WTC11 (cell line): Measurements from ENCODE around the gene OCA2. TPM values are rescaled to one million over a fixed set of nuclear protein-coding genes. Genes with fewer than 3 reads are reported as not detected.

Experiments
- ATAC-seq: fragments of 200-7000 bp; cut with Tn5 transposase; 2 replicates; pipeline ENCODE4 v1.10.0; 2021; ENCODE audit warnings: mild to moderate bottlenecking, moderate library complexity
- CTCF ChIA-PET: fragments of 300-600 bp; sonication (Branson Sonifier 250); formaldehyde crosslinking; loops from one replicate; lab custom pipeline; 2021; ENCODE audit warnings: antibody characterized with exemption; lab: Charles Lee
- POLR2A ChIA-PET: fragments of 350-600 bp; sonication (Branson Sonifier 250); formaldehyde crosslinking; loops from one replicate; lab custom pipeline; 2021; ENCODE audit warnings: antibody characterized with exemption; lab: Charles Lee
- DNase-seq: peaks from one replicate; pipeline ENCODE4 v3.0.0; 2021; ENCODE audit warnings: low spot score
- H3K27ac Mint-ChIP-seq: 2 replicates; pipeline ENCODE4 v1.8.0; 2021; ENCODE audit warnings: mixed read lengths
- H3K27me3 Mint-ChIP-seq: 2 replicates; pipeline ENCODE4 v1.8.0; 2021; ENCODE audit warnings: low read depth, mild to moderate bottlenecking, moderate library complexity, mixed read lengths
- H3K36me3 Mint-ChIP-seq: 2 replicates; pipeline ENCODE4 v1.8.0; 2021; ENCODE audit warnings: mixed read lengths
- H3K4me1 Mint-ChIP-seq: 2 replicates; pipeline ENCODE4 v1.8.0; 2022; ENCODE audit warnings: mixed read lengths
- H3K4me3 Mint-ChIP-seq: 2 replicates; pipeline ENCODE4 v1.8.0; 2021; ENCODE audit warnings: mild to moderate bottlenecking, moderate library complexity, mixed read lengths
- H3K9me3 Mint-ChIP-seq: 2 replicates; pipeline ENCODE4 v1.8.0; 2021; ENCODE audit warnings: mixed read lengths
- AFF4 ChIP-seq: sonication (generic); formaldehyde crosslinking; IDR thresholded peaks from 2 replicates; pipeline ENCODE4 v1.8.1; 2023; ENCODE audit warnings: mild to moderate bottlenecking, missing genetic modification reagents, borderline replicate concordance
- HMGA2 ChIP-seq: fragments of 250-450 bp; sonication (Bioruptor Pico); IDR thresholded peaks from 2 replicates; pipeline ENCODE4 v1.4.0; 2021; ENCODE audit warnings: mild to moderate bottlenecking, moderate library complexity
- IRF2 ChIP-seq: sonication (generic); formaldehyde crosslinking; IDR thresholded peaks from 2 replicates; pipeline ENCODE4 v1.8.0; 2022; ENCODE audit warnings: low read depth, missing genetic modification reagents, borderline replicate concordance
- JAZF1 ChIP-seq: fragments of 250-450 bp; sonication (Bioruptor Pico); IDR thresholded peaks from 2 replicates; pipeline ENCODE4 v1.9.0; 2021; ENCODE audit warnings: moderate library complexity, mild to moderate bottlenecking, inconsistent platforms
- MLX ChIP-seq: sonication (generic); formaldehyde crosslinking; IDR thresholded peaks from 2 replicates; pipeline ENCODE4 v1.8.1; 2023; ENCODE audit warnings: mild to moderate bottlenecking, missing genetic modification reagents, moderate library complexity
- MXD4 ChIP-seq: fragments of 250-450 bp; sonication (Bioruptor Pico); IDR thresholded peaks from 2 replicates; pipeline ENCODE4 v1.8.0; 2021; ENCODE audit warnings: mild to moderate bottlenecking, moderate library complexity, borderline replicate concordance
- NFE2L1 ChIP-seq: sonication (generic); formaldehyde crosslinking; IDR thresholded peaks from 2 replicates; pipeline ENCODE4 v1.8.1; 2023; ENCODE audit warnings: missing genetic modification reagents
- NR3C1 ChIP-seq: sonication (generic); formaldehyde crosslinking; conservative IDR thresholded peaks from 2 replicates; pipeline ENCODE4 v1.8.1; 2023; ENCODE audit warnings: low read depth, mild to moderate bottlenecking, missing genetic modification reagents
- SMAD3 ChIP-seq: sonication (generic); formaldehyde crosslinking; IDR thresholded peaks from 2 replicates; pipeline ENCODE4 v1.8.0; 2022; ENCODE audit warnings: missing genetic modification reagents, mild to moderate bottlenecking, borderline replicate concordance
- SMAD4 ChIP-seq: sonication (generic); formaldehyde crosslinking; IDR thresholded peaks from 2 replicates; pipeline ENCODE4 v1.8.0; 2022; ENCODE audit warnings: mild to moderate bottlenecking, missing genetic modification reagents
- SOX15 ChIP-seq: fragments of 250-450 bp; sonication (Bioruptor Pico); IDR thresholded peaks from 2 replicates; pipeline ENCODE4 v1.9.0; 2021; ENCODE audit warnings: mild to moderate bottlenecking
- TCF7 ChIP-seq: sonication (generic); formaldehyde crosslinking; IDR thresholded peaks from 2 replicates; pipeline ENCODE4 v1.8.0; 2022; ENCODE audit warnings: mild to moderate bottlenecking, low read depth, missing genetic modification reagents, moderate library complexity
- TEAD4 ChIP-seq: sonication (generic); formaldehyde crosslinking; IDR thresholded peaks from 2 replicates; pipeline ENCODE4 v1.8.0; 2022; ENCODE audit warnings: mild to moderate bottlenecking, missing genetic modification reagents
- USF1 ChIP-seq: sonication (generic); formaldehyde crosslinking; IDR thresholded peaks from 2 replicates; pipeline ENCODE4 v1.8.0; 2022; ENCODE audit warnings: mild to moderate bottlenecking, missing genetic modification reagents
- ZMAT4 ChIP-seq: fragments of 250-450 bp; sonication (Bioruptor Pico); IDR thresholded peaks from 2 replicates; pipeline ENCODE4 v1.9.0; 2021; ENCODE audit warnings: mild to moderate bottlenecking
- ZNF219 ChIP-seq: sonication (generic); formaldehyde crosslinking; IDR thresholded peaks from 2 replicates; pipeline ENCODE4 v1.8.0; 2023; ENCODE audit warnings: missing genetic modification reagents, mild to moderate bottlenecking, borderline replicate concordance
- ZNF425 ChIP-seq: fragments of 250-450 bp; sonication (Bioruptor Pico); conservative IDR thresholded peaks from 2 replicates; pipeline ENCODE4 v1.9.0; 2021; ENCODE audit warnings: mild to moderate bottlenecking
- ZNF532 ChIP-seq: fragments of 250-450 bp; sonication (Bioruptor Pico); IDR thresholded peaks from 2 replicates; pipeline ENCODE4 v1.9.0; 2021; ENCODE audit warnings: mild to moderate bottlenecking, borderline replicate concordance
- total RNA-seq: library from RNA; stranded (reverse); gene quantifications from 3 replicates; pipeline ENCODE4 v1.2.3, GENCODE V29; 2021

The OCA2 gene
- total RNA-seq, 1 experiment from 2014 or later: 0.39 TPM

- H3K36me3 Mint-ChIP-seq: peaks cover 22% of the 10 kb centered on the region
- H3K4me1 Mint-ChIP-seq: peaks cover 6% of the 10 kb centered on the region
- peaks cover 7% of the 10 kb centered on the region; the same call in 1 of the 2 replicates for H3K27me3 Mint-ChIP-seq
- TF ChIP-seq ZMAT4 (CRISPR knock-in tag) (no peak), NFE2L1 (CRISPR knock-in tag) (no peak), TCF7 (CRISPR knock-in tag) (no peak)
- ATAC-seq: no peak
- POLR2A ChIA-PET: no interaction called here
- H3K9me3 Mint-ChIP-seq: peaks cover 17% of the 10 kb centered on the region
- H3K4me3 Mint-ChIP-seq: no peak overlapping the region
- H3K27ac Mint-ChIP-seq: no peak overlapping the region
- CTCF ChIA-PET: no interaction called here
- no peak for DNase-seq
Measured at GRCh38 chr15:27865323-27865922, 233.7 kb downstream of the OCA2 start.

GRCh38 chr15:27864719-27865118 is 234.4 kb downstream of the OCA2 start:
- Mint-ChIP-seq H3K36me3 (peaks cover 22% of the 10 kb centered on the region), H3K27ac (no peak overlapping the region), H3K27me3 (peaks cover 7% of the 10 kb centered on the region; the same call in 1 of the 2 replicates), H3K4me1 (peaks cover 6% of the 10 kb centered on the region), H3K4me3 (no peak overlapping the region), H3K9me3 (peaks cover 20% of the 10 kb centered on the region)
- ATAC-seq (no peak), DNase-seq (no peak)
- TF ChIP-seq SOX15 (CRISPR knock-in tag) (no peak), NR3C1 (CRISPR knock-in tag) (no peak), TEAD4 (CRISPR knock-in tag) (no peak), JAZF1 (CRISPR knock-in tag) (no peak), ZNF219 (CRISPR knock-in tag) (no peak)
- ChIA-PET CTCF (no interaction called here), POLR2A (no interaction called here)

- ATAC-seq: no peak
- Mint-ChIP-seq H3K9me3 (peaks cover 24% of the 10 kb centered on the region), H3K4me3 (no peak overlapping the region), H3K36me3 (peaks cover 22% of the 10 kb centered on the region), H3K4me1 (peaks cover 6% of the 10 kb centered on the region), H3K27me3 (peaks cover 7% of the 10 kb centered on the region; the same call in 1 of the 2 replicates), H3K27ac (no peak overlapping the region)
- POLR2A ChIA-PET: no interaction called here
- DNase-seq: no peak
- CTCF ChIA-PET: no interaction called here
- TF ChIP-seq SMAD4 (CRISPR knock-in tag): no peak
- TF ChIP-seq ZNF425: no peak
- TF ChIP-seq MXD4 (CRISPR knock-in tag): no peak
- no peak for TF ChIP-seq IRF2 (CRISPR knock-in tag)
- TF ChIP-seq HMGA2 (CRISPR knock-in tag): no peak
- no peak for TF ChIP-seq ZMAT4 (CRISPR knock-in tag)
- TF ChIP-seq AFF4 (CRISPR knock-in tag): no peak
- no peak for TF ChIP-seq MLX
- TF ChIP-seq ZNF532 (CRISPR knock-in tag): no peak
- TF ChIP-seq USF1 (CRISPR knock-in tag): no peak
- no peak for TF ChIP-seq SMAD3 (CRISPR knock-in tag)
Measured at GRCh38 chr15:27864086-27864485, 235.0 kb downstream of the OCA2 start.
